Spinal cord (tissue), 10 donors: ENCODE data around the gene GPR158. TPM values are rescaled to one million over a fixed set of nuclear protein-coding genes. Genes with fewer than 3 reads are reported as not detected.

Experiments used
- DNase-seq, 6 donors: peaks; one replicate each; pipeline versions ENCODE4 v3.0.0 to v3.0.0-alpha.2; 2013 to 2015; ENCODE audit warnings: low spot score in 6 of 6, low read depth in 4 of 6
- H3K27ac ChIP-seq: one replicate; pipeline ENCODE4 v1.5.1; 2013; ENCODE audit warnings: low read depth, low read length, control low read depth
- H3K27me3 ChIP-seq: one replicate; pipeline ENCODE4 v1.6.1; 2013; ENCODE audit warnings: low read length; ENCODE audit not compliant: control insufficient read depth, insufficient read depth
- H3K36me3 ChIP-seq: one replicate; pipeline ENCODE4 v1.6.1; 2013; ENCODE audit warnings: low read length; ENCODE audit not compliant: control insufficient read depth, insufficient read depth
- H3K4me1 ChIP-seq: one replicate; pipeline ENCODE4 v1.6.1; 2013; ENCODE audit warnings: low read length; ENCODE audit not compliant: control insufficient read depth, insufficient read depth
- H3K4me3 ChIP-seq: one replicate; pipeline ENCODE4 v1.5.1; 2013; ENCODE audit warnings: low read depth, low read length, control low read depth
- H3K9me3 ChIP-seq: one replicate; pipeline ENCODE4 v1.6.1; 2013; ENCODE audit warnings: low read length; ENCODE audit not compliant: control insufficient read depth, insufficient read depth
- WGBS: methylation state at CpG from one replicate; pipeline ENCODE4 v1.1.5; 2013; ENCODE audit warnings: missing lambda C conversion rate; ENCODE audit not compliant: insufficient coverage; 5-methylcytosine and 5-hydroxymethylcytosine counted together
- polyA plus RNA-seq, 2 donors: library from polyadenylated mRNA; unstranded; fragments of 120-200 nt; gene quantifications; one replicate each; pipeline ENCODE4 v1.2.1, GENCODE V29; 2013; ENCODE audit not compliant: insufficient read length in 2 of 2
- total RNA-seq, 2 donors: library from RNA; depleted of rRNA in 1 of 2; stranded (reverse); fragments of 120-200 nt in 1 of 2; fragments of >200 nt in 1 of 2; gene quantifications; one replicate each; pipeline versions ENCODE4 v1.2.3 to v1.2.4, GENCODE V29; 2013 to 2014
- donor health status: healthy.

Gene GPR158
- total and polyA plus RNA-seq, 4 donors: 3.5 to 24.6 (median 9.3) TPM

- no peaks in the 10 kb centered on the region for H3K36me3 ChIP-seq
- H3K27me3 ChIP-seq: no peaks in the 10 kb centered on the region
- H3K4me3 ChIP-seq: no peak overlapping the region
- no peaks in the 10 kb centered on the region for H3K9me3 ChIP-seq
- DNase-seq: no peak
- WGBS: 82% methylated on average over 3 of the region's 7 CpGs
- no peak overlapping the region for H3K27ac ChIP-seq
- no peaks in the 10 kb centered on the region for H3K4me1 ChIP-seq
Measured at GRCh38 chr10:25530306-25530705, 355.5 kb downstream of the GPR158 start.

- Histone ChIP-seq H3K27me3 (no peaks in the 10 kb centered on the region), H3K27ac (no peak overlapping the region), H3K9me3 (no peaks in the 10 kb centered on the region), H3K36me3 (no peaks in the 10 kb centered on the region), H3K4me3 (no peak overlapping the region), H3K4me1 (no peaks in the 10 kb centered on the region)
- WGBS: 92% methylated on average over 2 of the region's 5 CpGs
- DNase-seq: no peak
Measured at GRCh38 chr10:25531457-25532061, 356.8 kb downstream of the GPR158 start.

GRCh38 chr10:25532213-25532612, 357.4 kb downstream of the GPR158 start:
- Histone ChIP-seq H3K4me1 (no peaks in the 10 kb centered on the region), H3K27ac (no peak overlapping the region), H3K9me3 (no peaks in the 10 kb centered on the region), H3K36me3 (no peaks in the 10 kb centered on the region), H3K4me3 (no peak overlapping the region), H3K27me3 (no peaks in the 10 kb centered on the region)
- 88% methylated on average over 2 of the region's 3 CpGs for WGBS
- no peak for DNase-seq

- no peak overlapping the region for H3K4me3 ChIP-seq
- DNase-seq: no peak
- no peak overlapping the region for H3K27ac ChIP-seq
- no peaks in the 10 kb centered on the region for H3K4me1 ChIP-seq
- H3K9me3 ChIP-seq: no peaks in the 10 kb centered on the region
- H3K36me3 ChIP-seq: no peaks in the 10 kb centered on the region
- H3K27me3 ChIP-seq: no peaks in the 10 kb centered on the region
Measured at GRCh38 chr10:25536027-25536426, 361.2 kb downstream of the GPR158 start.

- DNase-seq: peak in 1 of 6 donors; percentile 45
- no peak overlapping the region for H3K4me3 ChIP-seq
- WGBS: 27% methylated on average over 4 of the region's 4 CpGs
- H3K36me3 ChIP-seq: no peaks in the 10 kb centered on the region
- H3K27ac ChIP-seq: no peak overlapping the region
- H3K4me1 ChIP-seq: peaks cover 2% of the 10 kb centered on the region
- no peaks in the 10 kb centered on the region for H3K27me3 ChIP-seq
- no peaks in the 10 kb centered on the region for H3K9me3 ChIP-seq
Measured at GRCh38 chr10:25547382-25547781, 372.6 kb downstream of the GPR158 start.

- Histone ChIP-seq H3K27ac (no peak overlapping the region), H3K4me3 (no peak overlapping the region)
- WGBS: 80% methylated on average over 1 of the region's 5 CpGs
Measured at GRCh38 chr10:25552283-25552919, 377.6 kb downstream of the GPR158 start.

GRCh38 chr10:25555865-25556264, 381.1 kb downstream of the GPR158 start:
- no peaks in the 10 kb centered on the region for H3K9me3 ChIP-seq
- no peaks in the 10 kb centered on the region for H3K4me1 ChIP-seq
- no peak overlapping the region for H3K4me3 ChIP-seq
- WGBS: 94% methylated on average over 4 of the region's 5 CpGs
- DNase-seq: no peak
- H3K36me3 ChIP-seq: no peaks in the 10 kb centered on the region
- H3K27me3 ChIP-seq: no peaks in the 10 kb centered on the region
- H3K27ac ChIP-seq: no peak overlapping the region

More at GRCh38 chr10:25552283-25552919, 377.6 kb downstream of the GPR158 start:
- no peak for DNase-seq
- Histone ChIP-seq H3K27me3 (no peaks in the 10 kb centered on the region), H3K36me3 (no peaks in the 10 kb centered on the region), H3K4me1 (no peaks in the 10 kb centered on the region), H3K9me3 (no peaks in the 10 kb centered on the region)

GRCh38 chr10:25556457-25556856, 381.7 kb downstream of the GPR158 start:
- no peaks in the 10 kb centered on the region for H3K4me1 ChIP-seq
- H3K36me3 ChIP-seq: no peaks in the 10 kb centered on the region
- peak in 1 of 6 donors; percentile 28 for DNase-seq
- H3K9me3 ChIP-seq: no peaks in the 10 kb centered on the region
- H3K4me3 ChIP-seq: no peak overlapping the region
- no peak overlapping the region for H3K27ac ChIP-seq
- 90% methylated on average over 2 of the region's 5 CpGs for WGBS
- no peaks in the 10 kb centered on the region for H3K27me3 ChIP-seq

GRCh38 chr10:25557136-25557535, 382.3 kb downstream of the GPR158 start:
- Histone ChIP-seq H3K27ac (no peak overlapping the region), H3K9me3 (no peaks in the 10 kb centered on the region), H3K4me3 (no peak overlapping the region), H3K27me3 (no peaks in the 10 kb centered on the region), H3K36me3 (no peaks in the 10 kb centered on the region), H3K4me1 (no peaks in the 10 kb centered on the region)
- no peak for DNase-seq
- WGBS: 63% methylated on average over 2 of the region's 3 CpGs

- Histone ChIP-seq H3K9me3 (no peaks in the 10 kb centered on the region), H3K4me1 (no peaks in the 10 kb centered on the region), H3K27me3 (no peaks in the 10 kb centered on the region), H3K36me3 (no peaks in the 10 kb centered on the region), H3K4me3 (no peak overlapping the region), H3K27ac (no peak overlapping the region)
- WGBS: no CpG with 5 or more reads among the region's 2 CpGs
- peak in 1 of 6 donors; percentile 29 for DNase-seq
Measured at GRCh38 chr10:25561758-25562157, 387.0 kb downstream of the GPR158 start.
